HG03354 (cell line): ENCODE data around the gene DLGAP3.
"Not testable (repeated sequence)": the region's sequence is repeated elsewhere in the genome, so short reads cannot be mapped to it uniquely, and the experiment has no call there.

Experiments
- ATAC-seq: cut with Tn5 transposase; IDR thresholded peaks from one replicate; pipeline ENCODE4 v1.9.1; 2021; ENCODE audit warnings: mild to moderate bottlenecking; ENCODE audit not compliant: unreplicated experiment, poor library complexity, severe bottlenecking

DLGAP3 gene

GRCh38 chr1:34845131-34845901 lies 84.1 kb downstream of the DLGAP3 start:
- no peak for ATAC-seq

- ATAC-seq, result no peak
These were observed 85.2 kb downstream of the DLGAP3 start for GRCh38 chr1:34844252-34844634.

- no peak for ATAC-seq
These were observed 85.8 kb downstream of the DLGAP3 start for GRCh38 chr1:34843392-34844251.

GRCh38 chr1:34842952-34843371 lies 86.5 kb downstream of the DLGAP3 start:
- ATAC-seq, result no peak

- no peak for ATAC-seq
These were observed 87.4 kb downstream of the DLGAP3 start for GRCh38 chr1:34842073-34842472.

GRCh38 chr1:34840426-34840825 lies 89.0 kb downstream of the DLGAP3 start:
- ATAC-seq, result no peak

GRCh38 chr1:34839526-34840305 lies 89.7 kb downstream of the DLGAP3 start:
- no peak for ATAC-seq

- no peak for ATAC-seq
These were observed 95.7 kb downstream of the DLGAP3 start for GRCh38 chr1:34833711-34834110.

- ATAC-seq, result no peak
These were observed 97.7 kb downstream of the DLGAP3 start for GRCh38 chr1:34831721-34832246.

DNA sequence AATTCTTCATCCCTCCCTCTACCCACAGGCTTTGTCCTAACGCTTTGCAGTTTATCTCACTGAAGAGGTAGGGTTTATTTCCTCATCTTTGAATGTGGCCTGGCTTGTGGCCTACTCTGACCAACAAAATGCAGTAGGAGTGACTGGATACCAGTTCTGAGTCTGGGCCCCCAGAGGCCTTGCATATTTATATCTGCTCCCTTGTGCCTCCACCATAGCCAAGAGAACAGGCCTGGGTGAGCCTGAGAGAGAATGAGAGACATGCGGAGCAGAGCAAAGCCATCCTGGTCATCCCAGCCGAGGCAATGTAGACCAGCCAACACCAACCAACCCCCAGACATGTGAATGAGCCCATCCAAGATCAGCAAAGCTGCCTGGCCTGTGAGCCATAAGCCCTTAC lies 100.2 kb downstream of the DLGAP3 start:
- ATAC-seq, result no peak

GRCh38 chr1:34828611-34829010 lies 100.8 kb downstream of the DLGAP3 start:
- no peak for ATAC-seq

DNA sequence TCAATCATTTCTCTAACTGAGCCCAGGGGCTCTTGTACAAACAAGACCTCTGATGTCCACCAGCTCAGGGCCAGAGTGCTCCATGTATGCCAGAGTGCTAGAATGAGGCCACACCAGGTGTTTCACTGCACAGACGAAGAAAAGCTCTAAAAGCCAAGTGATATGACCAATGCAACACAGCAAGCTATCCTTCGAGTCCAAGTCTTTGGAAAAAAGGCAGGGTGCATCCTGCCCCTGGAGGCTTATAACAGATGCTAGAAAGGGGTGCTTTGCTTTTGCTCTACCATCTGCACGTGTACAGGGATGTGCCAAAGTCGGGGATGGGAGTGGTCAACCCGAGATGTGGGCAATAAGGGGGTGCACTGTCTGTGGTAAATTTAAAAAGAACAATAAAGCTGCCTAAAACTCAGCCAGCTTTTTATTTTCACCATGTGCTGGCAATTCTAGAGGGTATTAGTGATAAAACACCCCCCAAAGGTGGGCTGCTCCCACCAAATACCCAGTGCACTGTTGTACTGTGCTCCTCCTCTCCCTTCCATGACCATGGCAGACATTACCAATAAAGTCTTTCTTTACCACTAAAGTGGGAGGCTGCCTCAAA lies 102.0 kb downstream of the DLGAP3 start:
- no peak for ATAC-seq

DNA sequence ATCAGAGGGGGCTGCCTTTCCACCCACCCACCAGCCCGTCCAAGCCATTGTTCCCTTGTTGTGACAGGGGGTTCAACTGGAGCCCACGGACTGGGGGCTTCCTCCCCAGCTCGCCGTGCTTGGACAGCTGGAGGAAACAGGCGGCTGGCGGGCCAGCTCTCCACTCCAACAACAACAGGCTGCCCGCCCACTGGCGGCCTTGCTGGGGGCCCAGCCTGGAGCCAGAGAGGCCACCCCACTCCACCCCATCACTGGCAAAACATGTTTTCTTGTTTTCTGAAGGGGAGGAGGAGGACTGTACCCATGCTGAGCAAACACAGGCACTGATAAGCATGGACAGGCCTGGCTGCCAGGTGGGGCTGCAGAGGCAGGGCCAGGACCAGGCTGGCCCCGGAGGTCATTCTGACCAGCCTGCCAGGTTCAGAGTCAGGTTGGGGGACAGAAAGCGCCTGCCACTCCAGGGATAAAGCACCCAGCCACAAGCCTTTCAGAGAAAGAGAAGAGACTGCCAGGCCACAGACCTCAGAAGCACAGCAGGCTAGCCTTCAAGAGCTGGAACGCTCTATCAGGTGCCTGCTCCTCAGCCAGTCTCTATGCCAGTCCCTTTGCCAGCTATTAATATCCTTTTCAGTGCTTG lies 103.9 kb downstream of the DLGAP3 start:
- no peak for ATAC-seq

DNA sequence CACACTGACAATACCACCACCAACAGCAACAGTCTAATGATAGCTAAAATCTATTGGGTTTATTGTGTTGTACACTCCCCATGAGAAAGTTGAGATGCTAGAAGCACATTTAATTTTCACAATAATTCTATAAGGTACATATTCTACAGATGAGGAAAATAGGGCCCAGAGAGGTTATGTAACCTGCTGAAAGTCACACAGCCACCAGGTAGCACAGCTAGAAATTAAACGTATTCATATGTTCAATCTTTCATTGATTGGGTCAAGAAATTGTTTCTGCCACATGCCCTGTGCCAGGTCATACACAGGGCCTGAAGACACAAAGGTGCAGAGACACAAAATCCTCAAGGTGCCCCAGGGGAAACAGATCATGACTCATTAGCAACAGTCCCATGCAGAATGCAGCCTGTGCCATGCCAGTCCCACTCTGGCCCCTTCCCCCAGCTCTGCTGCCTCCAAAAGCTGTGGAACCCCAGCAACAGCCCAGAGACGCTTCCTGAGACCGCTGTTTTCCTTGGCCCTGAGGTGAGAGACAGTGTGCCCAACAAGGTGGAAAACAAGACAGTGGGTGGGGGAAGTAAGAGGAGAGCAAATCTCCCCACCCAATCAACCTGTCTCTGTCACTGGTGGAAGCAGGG lies 104.5 kb downstream of the DLGAP3 start:
- ATAC-seq, result no peak

DNA sequence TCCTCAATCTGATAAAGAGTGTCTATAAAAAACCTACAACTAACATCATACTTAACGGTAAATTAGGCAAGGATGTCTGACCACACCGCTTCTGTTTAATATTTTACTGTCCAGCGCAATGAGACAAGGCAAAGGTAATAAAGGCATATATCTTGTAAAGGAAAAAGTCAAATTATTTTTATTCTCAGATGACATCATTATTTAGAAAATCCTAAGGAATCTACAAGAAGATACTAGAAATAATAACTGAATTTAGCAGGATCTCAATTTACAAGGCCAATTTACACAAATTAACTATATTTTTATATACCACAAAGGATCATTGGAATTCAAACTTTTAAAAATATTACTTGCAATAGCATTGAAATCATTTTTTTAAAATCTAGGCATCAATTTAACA lies 107.2 kb downstream of the DLGAP3 start:
- ATAC-seq, result no peak

- not testable (repeated sequence) for ATAC-seq
These were observed 110.6 kb downstream of the DLGAP3 start for GRCh38 chr1:34818862-34819261.

GRCh38 chr1:34816778-34817177 lies 112.7 kb downstream of the DLGAP3 start:
- no peak for ATAC-seq

DNA sequence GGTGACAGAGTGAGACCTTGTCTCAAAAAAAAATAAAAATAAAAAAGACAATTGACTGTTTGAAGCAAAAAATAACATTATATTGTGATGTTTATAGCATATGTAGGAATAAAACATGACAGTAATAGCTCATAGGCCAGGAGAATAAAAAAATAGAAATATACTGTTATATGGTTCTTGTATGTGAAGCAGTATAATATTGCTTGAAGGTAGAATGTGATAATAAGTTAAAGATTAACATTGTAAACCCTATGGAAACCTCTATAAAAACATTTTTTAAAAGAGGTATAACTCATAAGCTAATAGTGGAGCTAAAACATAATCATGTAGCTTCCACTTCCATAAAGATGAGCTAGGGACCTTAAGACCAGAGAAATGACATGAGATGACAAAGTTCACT lies 113.1 kb downstream of the DLGAP3 start:
- no peak for ATAC-seq
